Activated CD4-positive, alpha-beta T cell treated with anti-CD3 and anti-CD28 coated beads for 36 hours (primary cell): ENCODE data around the gene TMEM52. TPM values are rescaled to one million over a fixed set of nuclear protein-coding genes. Genes with fewer than 3 reads are reported as not detected.
A peak's percentile ranks its signal among the peaks of the same experiment; 100 is the strongest.

ENCODE experiments used
- ATAC-seq: fragments of 200-7000 bp; cut with Tn5 transposase; one replicate; pipeline ENCODE4 v1.10.0; 2021; ENCODE audit warnings: mild to moderate bottlenecking, moderate library complexity
- CTCF ChIA-PET: fragments of 350-600 bp; sonication (Branson Sonifier 250); formaldehyde crosslinking; loops from one replicate; lab custom pipeline; 2021; ENCODE audit warnings: antibody characterized with exemption; lab: Charles Lee
- POLR2A ChIA-PET: fragments of 350-600 bp; sonication (Branson Sonifier 250); formaldehyde crosslinking; loops from one replicate; lab custom pipeline; 2021; ENCODE audit warnings: antibody characterized with exemption, inconsistent platforms; lab: Charles Lee
- DNase-seq: peaks from one replicate; pipeline ENCODE4 v3.0.0-alpha.2; 2020
- H3K27ac Mint-ChIP-seq: one replicate; pipeline ENCODE4 v1.8.0; 2021; ENCODE audit warnings: mixed read lengths
- H3K27me3 Mint-ChIP-seq: one replicate; pipeline ENCODE4 v1.8.0; 2021; ENCODE audit warnings: mixed read lengths
- H3K36me3 Mint-ChIP-seq: one replicate; pipeline ENCODE4 v1.8.0; 2021; ENCODE audit warnings: low read depth, mixed read lengths
- H3K4me1 Mint-ChIP-seq: one replicate; pipeline ENCODE4 v1.8.0; 2021; ENCODE audit warnings: mixed read lengths
- H3K4me3 Mint-ChIP-seq: one replicate; pipeline ENCODE4 v1.8.0; 2021; ENCODE audit warnings: mild to moderate bottlenecking, moderate library complexity, mixed read lengths
- H3K9me3 Mint-ChIP-seq: one replicate; pipeline ENCODE4 v1.8.0; 2021; ENCODE audit warnings: low read depth, mixed read lengths
- intact Hi-C, 2 experiments: fragments of 100-400 bp; cut with DNase I in 1 of 2; cut with micrococcal nuclease in 1 of 2; formaldehyde crosslinking; loops; one replicate each; pipeline versions ENCODE4 v1.14.2 to v1.15.1; 2022 to 2024; cut with DNase I, micrococcal nuclease
- total RNA-seq, 2 experiments: library from RNA; stranded (reverse); gene quantifications; one replicate each; pipeline ENCODE4 v1.2.3, GENCODE V29; 2021

TMEM52 gene
- total RNA-seq = 1 to 10 TPM in 1 of 2 experiments, under 1 TPM in 1; 0.88 to 1.1 TPM

- POLR2A ChIA-PET = no interaction called here
- no peaks in the 10 kb centered on the region for H3K36me3 Mint-ChIP-seq
- CTCF ChIA-PET = interaction anchor here (2.0 kb wide), 1 partner anchor 10 kb away, joined by 7 read pairs; no protein-coding TSS in a partner anchor
- no peak within 1 kb of the TSS for H3K27ac Mint-ChIP-seq
- peak; percentile 16 for ATAC-seq
- H3K27me3 Mint-ChIP-seq = no peaks in the 10 kb centered on the region
- H3K9me3 Mint-ChIP-seq = no peaks in the 10 kb centered on the region
- H3K4me3 Mint-ChIP-seq = peak within 1 kb of the TSS; percentile 62
- intact Hi-C loops = loop anchor here (1.0 to 2.0 kb wide), 13 partner anchors 10 to 851 kb away; partner anchors contain the start of genes ATAD3B (in 1 of the 2), CDK11B (in 1 of the 2), GNB1 (in 1 of the 2) and MORN1 (in 1 of the 2)
- H3K4me1 Mint-ChIP-seq = peaks cover 4% of the 10 kb centered on the region
- DNase-seq = no peak
These were observed at the start of gene TMEM52 for GRCh38 chr1:1918901-1919303. TSS of gene TMEM52 (minus strand) at chr1:1919279. CDS start at chr1:1919265, 14 bp downstream.

GRCh38 chr1:1967879-1968278 is 48.8 kb upstream of the TMEM52 start:
- no peaks in the 10 kb centered on the region for H3K4me1 Mint-ChIP-seq
- H3K27ac Mint-ChIP-seq = no peak overlapping the region
- POLR2A ChIA-PET = no interaction called here
- DNase-seq (no peak), ATAC-seq (no peak)
- peaks cover 2% of the 10 kb centered on the region for H3K27me3 Mint-ChIP-seq
- H3K36me3 Mint-ChIP-seq = no peaks in the 10 kb centered on the region
- no peak overlapping the region for H3K4me3 Mint-ChIP-seq
- CTCF ChIA-PET = interaction anchor here (1.5 kb wide), 1 partner anchor 77 kb away, joined by 3 read pairs; no protein-coding TSS in a partner anchor
- intact Hi-C loops = no loop called here
- H3K9me3 Mint-ChIP-seq = no peaks in the 10 kb centered on the region

- ChIA-PET POLR2A (no interaction called here), CTCF (no interaction called here)
- intact Hi-C loops = no loop called here
- Mint-ChIP-seq H3K36me3 (no peaks in the 10 kb centered on the region), H3K27ac (no peak overlapping the region), H3K9me3 (no peaks in the 10 kb centered on the region), H3K27me3 (peaks cover 2% of the 10 kb centered on the region), H3K4me1 (no peaks in the 10 kb centered on the region), H3K4me3 (no peak overlapping the region)
- ATAC-seq (no peak), DNase-seq (no peak)
These were observed 48.1 kb upstream of the TMEM52 start for GRCh38 chr1:1967151-1967550.

- H3K4me1 Mint-ChIP-seq = no peaks in the 10 kb centered on the region
- intact Hi-C loops = no loop called here
- ChIA-PET CTCF (interaction anchor here (0.9 kb wide), 1 partner anchor 21 kb away, joined by 3 read pairs; no protein-coding TSS in a partner anchor), POLR2A (interaction anchor here (0.6 kb wide), 1 partner anchor 1734 kb away, joined by 3 read pairs; no protein-coding TSS in a partner anchor)
- H3K9me3 Mint-ChIP-seq = no peaks in the 10 kb centered on the region
- no peak for ATAC-seq
- H3K36me3 Mint-ChIP-seq = no peaks in the 10 kb centered on the region
- no peak overlapping the region for H3K27ac Mint-ChIP-seq
- DNase-seq = no peak
- H3K4me3 Mint-ChIP-seq = no peak overlapping the region
- H3K27me3 Mint-ChIP-seq = peaks cover 3% of the 10 kb centered on the region
These were observed 47.1 kb upstream of the TMEM52 start for GRCh38 chr1:1966071-1966740.

- Mint-ChIP-seq H3K9me3 (no peaks in the 10 kb centered on the region), H3K27ac (no peak overlapping the region), H3K27me3 (peaks cover 10% of the 10 kb centered on the region), H3K4me3 (no peak overlapping the region), H3K4me1 (no peaks in the 10 kb centered on the region), H3K36me3 (no peaks in the 10 kb centered on the region)
- ChIA-PET CTCF (no interaction called here), POLR2A (no interaction called here)
- ATAC-seq = no peak
- no peak for DNase-seq
- intact Hi-C loops = no loop called here
These were observed 46.5 kb upstream of the TMEM52 start for GRCh38 chr1:1965546-1965945.

GRCh38 chr1:1964811-1965210 is 45.7 kb upstream of the TMEM52 start:
- peaks cover 4% of the 10 kb centered on the region for H3K4me1 Mint-ChIP-seq
- peaks cover 12% of the 10 kb centered on the region for H3K27me3 Mint-ChIP-seq
- no peak overlapping the region for H3K4me3 Mint-ChIP-seq
- no peak overlapping the region for H3K27ac Mint-ChIP-seq
- ChIA-PET CTCF (no interaction called here), POLR2A (no interaction called here)
- H3K9me3 Mint-ChIP-seq = no peaks in the 10 kb centered on the region
- H3K36me3 Mint-ChIP-seq = no peaks in the 10 kb centered on the region
- DNase-seq = no peak
- no peak for ATAC-seq
- intact Hi-C loops = loop anchor here in 1 of 2 experiments (5.0 kb wide), 1 partner anchor 207 kb away; no protein-coding TSS in a partner anchor

- H3K4me3 Mint-ChIP-seq = no peak overlapping the region
- DNase-seq (no peak), ATAC-seq (no peak)
- CTCF ChIA-PET = no interaction called here
- POLR2A ChIA-PET = no interaction called here
- peaks cover 10% of the 10 kb centered on the region for H3K4me1 Mint-ChIP-seq
- H3K9me3 Mint-ChIP-seq = no peaks in the 10 kb centered on the region
- H3K27ac Mint-ChIP-seq = no peak overlapping the region
- peaks cover 15% of the 10 kb centered on the region for H3K27me3 Mint-ChIP-seq
- no peaks in the 10 kb centered on the region for H3K36me3 Mint-ChIP-seq
- intact Hi-C loops = loop anchor here in 1 of 2 experiments (5.0 kb wide), 1 partner anchor 209 kb away; no protein-coding TSS in a partner anchor
These were observed 44.5 kb upstream of the TMEM52 start for GRCh38 chr1:1963570-1963969.

GRCh38 chr1:1962752-1963151 is 43.7 kb upstream of the TMEM52 start:
- ATAC-seq (no peak), DNase-seq (no peak)
- no peaks in the 10 kb centered on the region for H3K9me3 Mint-ChIP-seq
- no peak overlapping the region for H3K27ac Mint-ChIP-seq
- peaks cover 10% of the 10 kb centered on the region for H3K4me1 Mint-ChIP-seq
- no peak overlapping the region for H3K4me3 Mint-ChIP-seq
- H3K27me3 Mint-ChIP-seq = peaks cover 17% of the 10 kb centered on the region
- H3K36me3 Mint-ChIP-seq = no peaks in the 10 kb centered on the region
- intact Hi-C loops = loop anchor here in 1 of 2 experiments (5.0 kb wide), 1 partner anchor 210 kb away; no protein-coding TSS in a partner anchor
- ChIA-PET POLR2A (no interaction called here), CTCF (interaction anchor here (0.7 kb wide), 1 partner anchor 82 kb away, joined by 3 read pairs; no protein-coding TSS in a partner anchor)

GRCh38 chr1:1960480-1961196 is 41.6 kb upstream of the TMEM52 start:
- H3K9me3 Mint-ChIP-seq = no peaks in the 10 kb centered on the region
- H3K4me3 Mint-ChIP-seq = no peak overlapping the region
- intact Hi-C loops = loop anchor here (1.0 to 5.0 kb wide), 4 partner anchors 84 to 212 kb away; partner anchors contain the start of gene PRKCZ (in 1 of the 2)
- ChIA-PET POLR2A (interaction anchor here (0.6 kb wide), 1 partner anchor 25 kb away, joined by 4 read pairs; no protein-coding TSS in a partner anchor), CTCF (interaction anchor here (0.6 to 3.8 kb wide), 7 partner anchors 12 to 179 kb away, joined by 3 to 51 read pairs (median 4); no protein-coding TSS in a partner anchor)
- no peaks in the 10 kb centered on the region for H3K36me3 Mint-ChIP-seq
- DNase-seq (no peak), ATAC-seq (no peak)
- peaks cover 10% of the 10 kb centered on the region for H3K4me1 Mint-ChIP-seq
- peaks cover 17% of the 10 kb centered on the region for H3K27me3 Mint-ChIP-seq
- H3K27ac Mint-ChIP-seq = no peak overlapping the region

- H3K36me3 Mint-ChIP-seq = peaks cover under 1% of the 10 kb centered on the region
- H3K4me1 Mint-ChIP-seq = peaks cover 11% of the 10 kb centered on the region
- DNase-seq (peak; percentile 93), ATAC-seq (peak; percentile 93)
- POLR2A ChIA-PET = interaction anchor here (0.6 kb wide), 1 partner anchor 25 kb away, joined by 4 read pairs; no protein-coding TSS in a partner anchor
- intact Hi-C loops = loop anchor here (1.0 to 5.0 kb wide), 4 partner anchors 84 to 212 kb away; partner anchors contain the start of gene PRKCZ (in 1 of the 2)
- H3K27me3 Mint-ChIP-seq = peaks cover 17% of the 10 kb centered on the region
- peaks cover under 1% of the 10 kb centered on the region for H3K9me3 Mint-ChIP-seq
- H3K4me3 Mint-ChIP-seq = no peak overlapping the region
- CTCF ChIA-PET = interaction anchor here (0.6 to 3.8 kb wide), 9 partner anchors 12 to 424 kb away, joined by 3 to 51 read pairs (median 3); no protein-coding TSS in a partner anchor
- H3K27ac Mint-ChIP-seq = peak overlapping the region; percentile 67
These were observed 40.9 kb upstream of the TMEM52 start for GRCh38 chr1:1959840-1960479.
